UCSD-AML1 (cell line): ENCODE measurements around the gene TRPM2.

Experiments used
- DNase-seq: peaks from one replicate; lab custom pipeline; 2025; ENCODE audit not compliant: unreplicated experiment; lab: John Stamatoyannopoulos, UW

The TRPM2 gene

GRCh38 chr21:44456214-44456914 is 102.9 kb downstream of the TRPM2 start:
- no peak for DNase-seq

- DNase-seq, result no peak
Measured at GRCh38 chr21:44456915-44457736, 103.7 kb downstream of the TRPM2 start.

GRCh38 chr21:44458971-44459711 is 105.7 kb downstream of the TRPM2 start:
- DNase-seq, result no peak

GRCh38 chr21:44459712-44460440 is 106.5 kb downstream of the TRPM2 start:
- DNase-seq, result no peak

GRCh38 chr21:44460441-44460755 is 107.0 kb downstream of the TRPM2 start:
- DNase-seq, result no peak

- no peak for DNase-seq
Measured at GRCh38 chr21:44461005-44461404, 107.6 kb downstream of the TRPM2 start.

GRCh38 chr21:44461464-44462001 is 108.1 kb downstream of the TRPM2 start:
- DNase-seq, result no peak

- no peak for DNase-seq
Measured at GRCh38 chr21:44462086-44462833, 108.8 kb downstream of the TRPM2 start.

- DNase-seq, result no peak
Measured at GRCh38 chr21:44462834-44463200, 109.4 kb downstream of the TRPM2 start.

GRCh38 chr21:44463724-44464123 is 110.3 kb downstream of the TRPM2 start:
- no peak for DNase-seq

GRCh38 chr21:44464351-44464750 is 110.9 kb downstream of the TRPM2 start:
- no peak for DNase-seq

GRCh38 chr21:44466351-44466954 is 113.0 kb downstream of the TRPM2 start:
- DNase-seq, result no peak

- no peak for DNase-seq
Measured at GRCh38 chr21:44466996-44467858, 113.8 kb downstream of the TRPM2 start.

- DNase-seq, result no peak
Measured at GRCh38 chr21:44467859-44468195, 114.4 kb downstream of the TRPM2 start.

- no peak for DNase-seq
Measured at GRCh38 chr21:44471341-44471740, 117.9 kb downstream of the TRPM2 start.

GRCh38 chr21:44471996-44472395 is 118.6 kb downstream of the TRPM2 start:
- DNase-seq, result no peak

GRCh38 chr21:44473915-44474555 is 120.6 kb downstream of the TRPM2 start:
- DNase-seq, result no peak

GRCh38 chr21:44475266-44475845 is 121.9 kb downstream of the TRPM2 start:
- DNase-seq, result no peak
